SU-DHL-6 (cell line): ENCODE results near the gene TRAF6.

Experiments used
- H2AFZ ChIP-seq: fragments of 200-600 bp; sonication (generic); 2 replicates; pipeline ENCODE4 v1.6.1; 2014; ENCODE audit warnings: low read depth, mild to moderate bottlenecking, moderate library complexity, mixed read lengths, antibody characterized with exemption, low read length; ENCODE audit not compliant: severe bottlenecking
- H3F3A ChIP-seq: fragments of 200-600 bp; shearing (Covaris generic); 2 replicates; pipeline ENCODE4 v1.6.0; 2016; ENCODE audit warnings: antibody characterized with exemption, mild to moderate bottlenecking; ENCODE audit not compliant: insufficient read depth
- H3K27ac ChIP-seq: fragments of 200-600 bp; sonication (generic); 2 replicates; pipeline ENCODE4 v1.5.1; 2016; ENCODE audit warnings: low read depth, mild to moderate bottlenecking, low read length, moderate library complexity, mixed read lengths
- H3K27me3 ChIP-seq: fragments of 200-600 bp; sonication (generic), shearing (Covaris generic); 2 replicates; pipeline ENCODE4 v1.6.0; 2014; ENCODE audit warnings: mild to moderate bottlenecking, low read length
- H3K36me3 ChIP-seq: fragments of 200-600 bp; sonication (generic); 2 replicates; pipeline ENCODE4 v1.6.1; 2014; ENCODE audit warnings: mild to moderate bottlenecking, low read length, mixed read lengths
- H3K4me2 ChIP-seq: fragments of 300-600, 200-600 bp; shearing (Covaris generic), sonication (generic); 2 replicates; pipeline ENCODE4 v1.6.0; 2014; ENCODE audit warnings: low read length, low read depth, mild to moderate bottlenecking; ENCODE audit not compliant: poor library complexity, severe bottlenecking
- H3K4me3 ChIP-seq: fragments of 200-600 bp; sonication (generic); 2 replicates; pipeline ENCODE4 v1.5.1; 2014; ENCODE audit warnings: antibody characterized with exemption, low read length, mild to moderate bottlenecking, mixed read lengths; ENCODE audit not compliant: insufficient read depth, poor library complexity, severe bottlenecking
- H3K79me2 ChIP-seq: fragments of 200-600 bp; sonication (generic); 2 replicates; pipeline ENCODE4 v1.6.1; 2014; ENCODE audit warnings: mild to moderate bottlenecking, low read length, moderate library complexity; ENCODE audit not compliant: insufficient read depth
- H3K9ac ChIP-seq: fragments of 200-600 bp; sonication (generic); 2 replicates; pipeline ENCODE4 v1.7.0; 2014; ENCODE audit warnings: mild to moderate bottlenecking, low read length
- H3K9me2 ChIP-seq: fragments of 200-600 bp; sonication (generic); replicated peaks from 2 replicates; pipeline ENCODE4 v1.6.1; 2014; ENCODE audit warnings: low read length; ENCODE audit not compliant: insufficient read depth
- H3K9me3 ChIP-seq: fragments of 200-600 bp; sonication (generic); 2 replicates; pipeline ENCODE4 v1.6.1; 2014; ENCODE audit warnings: low read length, mixed read lengths; ENCODE audit not compliant: insufficient read depth
- H4K20me1 ChIP-seq: fragments of 200-600 bp; sonication (generic); 2 replicates; pipeline ENCODE4 v1.6.1; 2014; ENCODE audit warnings: low read depth, mild to moderate bottlenecking, antibody characterized with exemption, low read length, moderate library complexity, mixed read lengths
- CTCF ChIP-seq: fragments of 200-600 bp; sonication (generic); IDR thresholded peaks from one replicate; pipeline ENCODE4 v1.5.1; 2017; ENCODE audit warnings: antibody characterized with exemption, mild to moderate bottlenecking, low read length, moderate library complexity; ENCODE audit not compliant: insufficient read depth, poor library complexity, severe bottlenecking
- EZH2phosphoT487 ChIP-seq: fragments of 200-600 bp; sonication (generic), shearing (Covaris generic); conservative IDR thresholded peaks from 2 replicates; pipeline ENCODE4 v1.6.1; 2018; ENCODE audit warnings: mild to moderate bottlenecking, antibody characterized with exemption, low read length, moderate library complexity, mixed read lengths

The TRAF6 gene

GRCh38 chr11:36463781-36464180 lies 46.3 kb downstream of the TRAF6 start:
- Histone ChIP-seq H3K79me2 (no peaks in the 10 kb centered on the region), H2AFZ (no peak overlapping the region), H3K4me2 (no peak overlapping the region), H3K36me3 (no peaks in the 10 kb centered on the region), H3K27ac (no peak overlapping the region), H3K4me3 (no peak overlapping the region), H3F3A (no peaks in the 10 kb centered on the region), H3K9ac (no peak overlapping the region), H3K9me2 (no peaks in the 10 kb centered on the region), H4K20me1 (no peaks in the 10 kb centered on the region), H3K9me3 (no peaks in the 10 kb centered on the region), H3K27me3 (no peaks in the 10 kb centered on the region)
- TF ChIP-seq CTCF (no peak), EZH2phosphoT487 (no peak)

- no peaks in the 10 kb centered on the region for H3K79me2 ChIP-seq
- no peaks in the 10 kb centered on the region for H3K9me2 ChIP-seq
- no peaks in the 10 kb centered on the region for H3K9me3 ChIP-seq
- no peak overlapping the region for H3K27ac ChIP-seq
- no peaks in the 10 kb centered on the region for H4K20me1 ChIP-seq
- no peak overlapping the region for H3K4me3 ChIP-seq
- no peak overlapping the region for H3K9ac ChIP-seq
- no peaks in the 10 kb centered on the region for H3K27me3 ChIP-seq
- TF ChIP-seq CTCF: no peak
- no peak for TF ChIP-seq EZH2phosphoT487
- H3K36me3 ChIP-seq: no peaks in the 10 kb centered on the region
- no peak overlapping the region for H2AFZ ChIP-seq
- no peak overlapping the region for H3K4me2 ChIP-seq
- H3F3A ChIP-seq: no peaks in the 10 kb centered on the region
Observed at GRCh38 chr11:36462321-36462720, 47.8 kb downstream of the TRAF6 start.

- H3K4me3 ChIP-seq: no peak overlapping the region
- H3K9me3 ChIP-seq: no peaks in the 10 kb centered on the region
- H3K36me3 ChIP-seq: no peaks in the 10 kb centered on the region
- TF ChIP-seq CTCF: no peak
- TF ChIP-seq EZH2phosphoT487: no peak
- no peak overlapping the region for H3K4me2 ChIP-seq
- no peak overlapping the region for H3K27ac ChIP-seq
- H3K9ac ChIP-seq: no peak overlapping the region
- H3F3A ChIP-seq: no peaks in the 10 kb centered on the region
- H4K20me1 ChIP-seq: no peaks in the 10 kb centered on the region
- H2AFZ ChIP-seq: no peak overlapping the region
- H3K79me2 ChIP-seq: no peaks in the 10 kb centered on the region
- no peaks in the 10 kb centered on the region for H3K27me3 ChIP-seq
- H3K9me2 ChIP-seq: no peaks in the 10 kb centered on the region
Observed at GRCh38 chr11:36460220-36460619, 49.9 kb downstream of the TRAF6 start.

GRCh38 chr11:36459046-36459445 lies 51.0 kb downstream of the TRAF6 start:
- Histone ChIP-seq H3K27me3 (no peaks in the 10 kb centered on the region), H3K9me3 (no peaks in the 10 kb centered on the region), H3K4me3 (no peak overlapping the region), H3K4me2 (no peak overlapping the region), H3K79me2 (no peaks in the 10 kb centered on the region), H3F3A (no peaks in the 10 kb centered on the region), H4K20me1 (no peaks in the 10 kb centered on the region), H3K27ac (no peak overlapping the region), H3K9ac (no peak overlapping the region), H3K36me3 (no peaks in the 10 kb centered on the region), H3K9me2 (no peaks in the 10 kb centered on the region), H2AFZ (no peak overlapping the region)
- TF ChIP-seq EZH2phosphoT487 (no peak), CTCF (no peak)
